ENCODE data around the gene CARF. TPM values are rescaled to one million over a fixed set of nuclear protein-coding genes. Genes with fewer than 3 reads are reported as not detected.

CARF gene
- total and polyA plus RNA-seq, 2 donors (not counting 3 experiments of a cell fraction or from before 2014, with no cell fraction given) = 1.0 to 3.7 TPM

- H3K27me3 ChIP-seq (ENCODE audit: control insufficient read depth in 2 of 2, insufficient read depth in 2 of 2, low read length in 2 of 2) = no peaks in the 10 kb centered on the region
- intact Hi-C loops (cut with micrococcal nuclease) = no loop called here
- no peak overlapping the region for H2AFZ ChIP-seq (ENCODE audit: low read depth, low read length)
- no peak overlapping the region for H3K9ac ChIP-seq (replicated peaks; ENCODE audit: extremely low read depth, insufficient read depth, low read length)
- no peak overlapping the region for H3K4me3 ChIP-seq (replicated peaks in 1 of 3; ENCODE audit: insufficient read depth in 1 of 3, low read depth in 1 of 3, low read length in 3 of 3)
- no peaks in the 10 kb centered on the region for H3K36me3 ChIP-seq (ENCODE audit: control insufficient read depth in 2 of 2, extremely low read depth in 1 of 2, insufficient read depth in 2 of 2, low read length in 2 of 2)
- POLR2A ChIA-PET = no interaction called here
- FAIRE-seq = peak; percentile 18
- no peak overlapping the region for H3K4me2 ChIP-seq (ENCODE audit: insufficient read depth, low read length)
- CTCF ChIA-PET = interaction anchor here (1.4 kb wide), 2 partner anchors 28 to 30 kb away, joined by 4 to 5 read pairs; no protein-coding TSS in a partner anchor
- TF ChIP-seq EZH2 (IDR thresholded peaks at IDR 0.05; ENCODE audit: borderline replicate concordance, low read depth, low read length, severe bottlenecking) (no peak), MAX (IDR thresholded peaks at IDR 0.05; ENCODE audit: insufficient read depth, insufficient read length) (no peak), POLR2A (IDR thresholded peaks at IDR 0.05; ENCODE audit: low read depth, low read length) (no peak), GATA2 (IDR thresholded peaks at IDR 0.05; ENCODE audit: insufficient read depth, insufficient read length, low read depth, low read length) (no peak), JUN (IDR thresholded peaks at IDR 0.05; ENCODE audit: borderline replicate concordance, insufficient read depth, insufficient read length, low read depth) (no peak), POLR2AphosphoS5 (IDR thresholded peaks at IDR 0.05; ENCODE audit: insufficient read depth, low read depth, low read length) (no peak), CTCF (IDR thresholded peaks at IDR 0.05; ENCODE audit: extremely low read depth in 1 of 2, insufficient read depth in 1 of 2, low read depth in 1 of 2, low read length in 2 of 2) (no peak), FOS (IDR thresholded peaks at IDR 0.05; ENCODE audit: borderline replicate concordance, insufficient read depth, low read length) (no peak), MYC (IDR thresholded peaks at IDR 0.05; ENCODE audit: low read depth, low read length) (no peak)
- H3K9me1 ChIP-seq (replicated peaks; ENCODE audit: control insufficient read depth, extremely low read depth, insufficient read depth, low read length) = no peaks in the 10 kb centered on the region
- peaks cover 8% of the 10 kb centered on the region for H3K79me2 ChIP-seq (ENCODE audit: control insufficient read depth, insufficient read depth, low read length)
- DNase-seq (ENCODE audit: low read depth, low spot score) = no peak
- no peak overlapping the region for H3K27ac ChIP-seq (ENCODE audit: insufficient read depth, low read depth, low read length)
- no peaks in the 10 kb centered on the region for H4K20me1 ChIP-seq (replicated peaks; ENCODE audit: control insufficient read depth, extremely low read depth, insufficient read depth, low read length)
- BruUV-seq (replicated peaks) = no TSS peak
- H3K4me1 ChIP-seq (ENCODE audit: control insufficient read depth, extremely low read depth, insufficient read depth, low read length) = peaks cover 17% of the 10 kb centered on the region
- no peaks in the 10 kb centered on the region for H3K9me3 ChIP-seq (replicated peaks; ENCODE audit: control insufficient read depth, insufficient read depth, low read length)
- dilution Hi-C loops (cut with MboI; ENCODE audit: extremely low pct_ligation_motif_present, low sequenced_read_pairs) = no loop called here
Observed at GRCh38 chr2:203021991-203022390, 109.9 kb downstream of the CARF start.

All from endothelial cell of umbilical vein (primary cell).